Retina (tissue), 1 donor: ENCODE results near the gene OR4D1.
"Not testable (repeated sequence)": the region's sequence is repeated elsewhere in the genome, so short reads cannot be mapped to it uniquely, and the experiment has no call there.

Experiments used
- DNase-seq: peaks from one replicate; pipeline ENCODE4 v3.0.0-alpha.2; 2016

OR4D1 gene

GRCh38 chr17:58147930-58148434, at the start of gene OR4D1:
OR4D1 (plus strand) TSS chr17:58148384; CDS start chr17:58155154, 6,770 bp downstream.
- no peak for DNase-seq

GRCh38 chr17:58100506-58100905, 47.7 kb upstream of the OR4D1 start:
- DNase-seq = no peak

GRCh38 chr17:58101898-58102297, 46.3 kb upstream of the OR4D1 start:
- DNase-seq = not testable (repeated sequence)

DNA sequence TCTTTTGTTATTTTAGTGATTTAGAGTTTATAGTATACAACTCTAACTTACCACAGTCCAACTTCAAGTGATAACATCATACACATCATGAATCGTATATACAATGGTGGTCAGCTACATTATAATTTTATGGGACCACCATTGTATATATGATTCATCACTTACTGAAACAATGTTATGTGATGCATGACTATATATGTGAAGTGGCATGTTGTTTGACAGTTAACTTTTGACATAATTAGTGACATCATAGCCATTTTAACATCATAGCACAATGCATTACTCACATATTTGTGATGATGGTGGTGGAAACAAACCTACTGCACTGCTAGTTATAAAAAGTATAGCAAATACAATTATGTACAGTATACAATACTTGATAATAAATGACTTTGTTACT, 43.1 kb upstream of the OR4D1 start:
- no peak for DNase-seq

- DNase-seq = no peak
Measured at GRCh38 chr17:58107306-58107705, 40.9 kb upstream of the OR4D1 start.

DNA sequence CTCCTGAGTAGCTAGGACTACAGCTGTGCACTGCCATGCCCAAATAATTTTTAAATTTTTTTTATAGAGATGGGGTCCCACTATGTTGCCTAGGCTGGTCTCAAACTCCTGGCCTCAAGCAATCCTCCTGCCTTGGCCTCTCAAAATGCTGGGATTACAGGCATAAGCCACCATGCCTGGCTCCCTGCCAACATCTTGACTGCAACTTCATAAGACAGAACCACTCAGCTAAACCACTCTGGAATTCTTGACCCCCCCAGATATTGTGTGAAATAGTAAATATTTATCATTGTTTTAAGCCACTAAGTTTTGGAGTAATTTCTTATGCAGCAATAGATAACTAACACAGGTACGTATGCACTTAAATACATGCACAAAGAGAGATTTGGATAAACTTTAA, 39.0 kb upstream of the OR4D1 start:
- DNase-seq = no peak

GRCh38 chr17:58110012-58110411, 38.2 kb upstream of the OR4D1 start:
- no peak for DNase-seq

DNA sequence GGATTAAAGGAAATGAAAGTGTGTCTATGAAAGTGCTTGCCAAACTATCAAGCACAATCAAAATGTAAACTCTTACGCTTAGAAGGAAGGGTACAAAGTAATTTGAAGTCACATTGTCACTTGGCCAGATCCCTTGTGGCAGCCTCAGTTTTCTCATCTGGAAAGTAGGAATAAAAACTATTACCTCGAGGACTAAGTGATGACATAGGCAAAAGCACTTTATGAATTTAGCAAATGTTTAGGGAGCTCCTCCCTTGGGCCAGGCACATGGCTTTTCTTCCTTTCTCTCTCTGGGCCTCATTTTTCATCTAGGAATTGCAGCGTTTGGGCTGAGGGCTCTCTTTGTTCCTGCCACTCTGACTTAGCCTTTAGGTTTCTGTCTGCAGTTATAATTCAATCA, 36.5 kb upstream of the OR4D1 start:
- no peak for DNase-seq

DNA sequence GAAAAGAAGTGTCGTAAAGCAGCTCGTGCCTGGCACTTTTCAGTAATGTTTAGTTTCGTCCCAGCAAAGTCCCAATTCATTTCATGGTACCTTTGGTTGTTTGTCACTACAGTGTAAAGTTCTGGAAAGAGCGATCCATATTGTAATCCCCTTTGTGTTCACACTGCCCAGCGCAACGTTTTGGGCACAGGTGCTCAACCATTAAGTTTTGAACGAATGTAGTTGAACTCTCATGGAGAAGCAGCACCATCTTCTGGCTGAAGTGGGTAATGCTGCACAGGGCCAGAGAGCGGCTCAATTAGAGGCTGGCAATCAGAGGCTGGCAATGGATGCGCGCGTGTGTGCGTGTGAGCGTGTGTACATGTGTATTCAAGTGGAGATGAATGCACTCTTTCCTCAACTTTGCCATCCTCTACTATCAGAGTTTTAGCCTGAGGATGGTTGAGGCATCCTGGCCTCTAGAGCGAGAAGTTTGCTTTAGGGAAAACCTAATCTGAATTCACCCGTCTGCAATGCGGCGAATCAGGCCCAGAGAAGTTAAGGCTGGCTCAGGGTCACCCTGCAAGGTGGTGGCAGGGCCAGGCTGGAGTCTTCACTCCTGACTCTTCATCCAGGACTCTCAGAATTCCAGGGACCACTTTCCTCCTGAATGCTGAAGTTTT, 35.1 kb upstream of the OR4D1 start:
- peak; percentile 85 for DNase-seq

DNA sequence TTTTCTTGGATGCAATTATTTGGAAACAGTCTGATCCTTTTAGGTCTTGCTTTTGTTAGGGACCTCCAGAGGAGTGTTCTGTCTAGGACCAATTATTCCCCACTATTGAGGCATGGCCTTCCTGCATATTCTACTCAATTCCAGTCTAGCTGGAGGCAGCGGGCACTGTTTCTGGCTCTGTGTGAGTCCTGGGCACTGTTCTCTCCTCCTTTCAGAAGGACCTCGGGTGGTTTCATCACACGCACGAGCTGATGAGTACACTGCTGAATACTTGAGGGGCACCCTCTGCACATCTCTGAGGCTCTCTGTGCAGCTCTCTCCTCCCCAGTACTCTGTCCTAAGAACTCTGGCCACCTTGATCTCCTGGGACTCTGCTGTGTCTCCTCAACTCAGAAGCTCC, 34.2 kb upstream of the OR4D1 start:
- DNase-seq = no peak

DNA sequence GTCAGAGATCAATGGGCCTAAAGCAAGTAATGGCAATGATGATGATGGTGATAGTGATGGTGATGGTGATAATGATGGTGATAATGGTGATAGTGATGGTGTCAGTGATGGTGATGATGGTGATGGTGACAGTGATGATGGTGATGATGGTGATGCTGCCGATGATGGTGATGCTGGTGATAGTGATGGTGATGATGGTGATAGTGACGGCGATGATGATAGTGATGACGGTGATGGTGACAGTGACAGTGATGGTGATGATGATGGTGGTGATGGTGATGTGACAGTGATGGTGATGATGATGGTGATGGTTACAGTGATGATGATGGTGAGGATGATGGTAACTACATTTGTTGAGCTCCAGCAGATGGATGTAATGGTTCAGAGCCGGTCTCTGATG, 30.8 kb upstream of the OR4D1 start:
- DNase-seq = no peak

- DNase-seq = no peak
Measured at GRCh38 chr17:58119491-58119890, 28.7 kb upstream of the OR4D1 start.

GRCh38 chr17:58120195-58120822, 27.9 kb upstream of the OR4D1 start:
- peak; percentile 48 for DNase-seq

DNA sequence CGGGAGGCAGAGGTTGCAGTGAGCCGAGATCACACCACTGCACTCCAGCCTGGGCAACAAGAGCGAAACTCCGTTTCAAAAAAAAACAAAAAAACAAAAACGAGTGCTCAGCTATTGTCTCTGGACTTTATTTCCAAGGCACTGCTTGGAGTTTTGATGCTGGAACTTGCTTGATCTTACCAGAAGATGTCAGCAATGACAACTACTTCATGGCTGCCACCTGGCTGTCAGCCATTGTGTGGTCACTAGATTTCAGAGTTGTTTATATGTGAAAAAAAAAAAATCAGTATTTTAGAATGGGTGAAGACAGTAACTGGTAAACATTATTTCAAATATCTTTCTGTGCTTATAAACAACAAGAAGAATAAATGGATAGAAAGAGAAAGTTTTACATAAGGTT, 26.3 kb upstream of the OR4D1 start:
- no peak for DNase-seq

DNA sequence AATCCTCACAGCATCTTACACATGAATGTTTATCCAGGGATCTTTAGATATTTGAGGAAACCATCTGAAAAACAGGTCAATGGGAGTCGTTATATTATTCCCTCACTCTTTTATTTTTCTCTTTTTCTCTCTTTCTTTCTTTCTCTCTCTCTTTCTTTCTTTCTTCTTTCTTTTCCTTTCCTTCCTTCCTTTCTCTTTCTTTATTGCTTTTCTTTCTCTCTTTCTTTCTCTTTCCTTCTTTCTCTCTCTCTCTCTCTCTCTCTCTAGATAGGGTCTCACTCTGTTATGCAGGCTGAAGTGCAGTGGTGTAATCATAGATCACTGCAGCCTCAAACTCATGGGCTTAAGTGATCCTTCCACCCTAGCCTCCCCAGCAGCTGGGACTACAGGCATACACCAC, 20.3 kb upstream of the OR4D1 start:
- no peak for DNase-seq

- not testable (repeated sequence) for DNase-seq
Measured at GRCh38 chr17:58132697-58133096, 15.5 kb upstream of the OR4D1 start.

- DNase-seq = no peak
Measured at GRCh38 chr17:58136669-58137279, 11.4 kb upstream of the OR4D1 start.

DNA sequence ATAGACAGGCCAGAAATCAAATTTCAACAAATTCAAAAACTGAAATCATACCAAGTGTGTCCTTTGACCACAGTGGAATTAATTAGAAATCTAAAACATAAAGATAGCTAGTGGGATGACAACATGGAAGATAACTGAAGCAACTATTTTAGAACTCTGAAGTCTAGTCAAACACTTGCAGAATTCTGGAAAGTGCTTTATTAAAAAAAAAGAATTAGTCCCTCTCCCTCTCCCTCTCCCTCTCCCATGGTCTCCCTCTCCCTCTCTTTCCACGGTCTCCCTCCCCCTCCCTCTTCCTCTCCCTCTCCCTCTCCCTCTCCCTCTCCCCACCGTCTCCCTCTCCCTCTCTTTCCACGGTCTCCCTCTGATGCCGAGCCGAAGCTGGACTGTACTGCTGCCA, 6.7 kb upstream of the OR4D1 start:
- DNase-seq = no peak

GRCh38 chr17:58143335-58143734, 4.8 kb upstream of the OR4D1 start:
- not testable (repeated sequence) for DNase-seq

GRCh38 chr17:58144801-58145200, 3.4 kb upstream of the OR4D1 start:
- no peak for DNase-seq

DNA sequence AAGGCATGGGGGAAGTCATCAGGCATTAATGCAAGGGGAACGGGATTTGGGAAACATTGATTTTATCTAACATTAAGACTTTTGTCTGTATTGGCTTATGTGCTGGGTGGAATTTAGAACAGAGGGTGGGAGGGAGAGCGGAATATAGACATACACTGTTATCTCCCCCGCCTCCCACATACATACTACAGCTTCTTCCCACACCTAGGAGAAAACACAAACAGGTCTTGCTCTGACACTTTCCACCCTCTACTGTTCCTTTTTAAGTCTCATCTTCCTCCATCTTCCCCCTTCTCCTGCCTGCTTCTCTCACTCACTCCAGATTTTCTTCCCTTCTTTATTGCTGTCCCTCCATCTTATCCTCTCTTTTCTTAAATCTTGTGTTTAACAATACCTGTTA, 425 bp downstream of the OR4D1 start:
- DNase-seq = no peak

DNA sequence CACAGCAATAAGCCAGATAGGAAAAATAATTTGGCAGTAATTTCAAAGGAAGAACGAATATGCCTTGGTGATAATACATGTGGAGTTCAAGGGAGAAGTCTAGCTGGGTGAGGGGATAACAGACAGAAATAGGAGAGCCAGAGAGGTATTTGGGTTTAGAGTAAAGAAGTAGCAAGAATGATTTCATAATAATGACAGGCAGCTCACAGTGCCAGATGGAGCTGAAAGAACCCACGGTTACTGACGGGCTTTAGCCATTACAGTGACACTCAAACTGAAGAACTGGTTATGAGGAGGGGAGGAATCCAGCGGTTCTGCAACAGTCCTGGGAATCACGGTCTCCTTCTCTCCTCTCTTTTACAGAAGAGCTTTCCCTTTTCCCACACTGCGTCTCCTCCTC, 2.2 kb downstream of the OR4D1 start:
- no peak for DNase-seq

- no peak for DNase-seq
Measured at GRCh38 chr17:58153046-58153445, 4.9 kb downstream of the OR4D1 start.

DNA sequence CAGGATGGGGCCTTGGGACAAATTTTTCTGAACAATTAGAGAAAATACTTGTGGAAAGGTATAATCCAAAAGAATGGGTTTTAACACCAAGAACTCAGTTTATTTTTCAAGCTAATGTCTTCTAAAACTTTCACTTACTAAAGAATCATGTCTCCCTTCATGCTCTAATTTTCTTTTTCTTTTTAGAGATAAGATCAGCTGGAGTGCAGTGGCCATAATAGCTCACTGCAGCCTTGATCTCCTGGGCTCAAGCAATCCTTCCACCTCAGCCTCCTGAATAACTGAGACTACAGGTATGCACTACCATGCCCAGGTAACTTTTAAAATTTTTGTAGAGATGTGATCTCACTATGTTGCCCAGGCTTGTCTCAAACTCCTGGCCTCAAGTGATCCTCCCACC, 5.5 kb downstream of the OR4D1 start:
- no peak for DNase-seq
